VCaP (cell line): ENCODE measurements around the gene GRHL3.

Experiments
- H3K27ac ChIP-seq: fragments of 450-650 bp; 2 replicates; pipeline ENCODE4 v1.5.1; 2017
- TF ChIP-seq, protein P1 (sequence below): fragments of 450-650 bp; conservative IDR thresholded peaks from 2 replicates; pipeline ENCODE4 v1.5.1; 2017; ENCODE audit warnings: mild to moderate bottlenecking, moderate library complexity

Gene GRHL3

DNA sequence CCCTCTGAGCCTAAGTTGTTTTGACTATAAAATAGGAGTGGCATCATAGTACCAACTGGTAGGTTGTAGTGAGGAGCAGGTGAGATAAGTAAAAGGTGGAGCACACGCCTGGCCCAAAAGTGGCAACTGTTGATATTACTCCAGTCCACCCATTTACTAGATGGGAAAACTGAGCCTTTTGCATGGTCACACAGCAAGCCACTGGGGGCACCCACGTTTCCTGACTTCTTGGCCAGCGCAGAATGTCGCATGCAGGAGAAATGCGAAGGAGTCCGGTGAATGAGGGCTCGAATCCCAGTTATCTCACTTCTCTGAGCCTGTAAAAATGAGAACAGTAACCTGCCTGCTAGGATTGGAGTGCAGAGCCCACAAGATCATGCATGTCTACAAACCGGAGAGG lies 20.8 kb downstream of the GRHL3 start:
- no peak overlapping the region for H3K27ac ChIP-seq

DNA sequence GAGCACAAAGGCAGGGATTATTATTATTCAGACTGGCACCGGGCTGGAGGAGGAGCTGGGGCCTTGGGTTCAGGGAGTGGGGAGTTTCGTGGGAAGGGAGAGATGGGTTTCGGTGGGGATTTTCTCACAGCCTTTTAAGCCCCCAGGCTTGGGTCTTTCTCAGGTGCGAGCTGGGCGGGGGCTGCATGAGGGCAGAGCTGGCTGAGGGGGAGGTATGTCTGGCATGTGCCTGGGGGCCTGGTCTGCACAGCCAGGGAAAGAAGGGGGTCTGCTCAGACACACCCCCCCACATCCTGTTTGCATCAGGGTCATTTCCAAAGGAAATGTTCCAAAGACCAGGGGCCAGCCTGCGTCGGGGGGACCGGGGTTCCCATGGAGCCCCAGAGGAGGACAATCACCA lies 21.6 kb downstream of the GRHL3 start:
- no peak overlapping the region for H3K27ac ChIP-seq
- TF ChIP-seq, protein P1, sequence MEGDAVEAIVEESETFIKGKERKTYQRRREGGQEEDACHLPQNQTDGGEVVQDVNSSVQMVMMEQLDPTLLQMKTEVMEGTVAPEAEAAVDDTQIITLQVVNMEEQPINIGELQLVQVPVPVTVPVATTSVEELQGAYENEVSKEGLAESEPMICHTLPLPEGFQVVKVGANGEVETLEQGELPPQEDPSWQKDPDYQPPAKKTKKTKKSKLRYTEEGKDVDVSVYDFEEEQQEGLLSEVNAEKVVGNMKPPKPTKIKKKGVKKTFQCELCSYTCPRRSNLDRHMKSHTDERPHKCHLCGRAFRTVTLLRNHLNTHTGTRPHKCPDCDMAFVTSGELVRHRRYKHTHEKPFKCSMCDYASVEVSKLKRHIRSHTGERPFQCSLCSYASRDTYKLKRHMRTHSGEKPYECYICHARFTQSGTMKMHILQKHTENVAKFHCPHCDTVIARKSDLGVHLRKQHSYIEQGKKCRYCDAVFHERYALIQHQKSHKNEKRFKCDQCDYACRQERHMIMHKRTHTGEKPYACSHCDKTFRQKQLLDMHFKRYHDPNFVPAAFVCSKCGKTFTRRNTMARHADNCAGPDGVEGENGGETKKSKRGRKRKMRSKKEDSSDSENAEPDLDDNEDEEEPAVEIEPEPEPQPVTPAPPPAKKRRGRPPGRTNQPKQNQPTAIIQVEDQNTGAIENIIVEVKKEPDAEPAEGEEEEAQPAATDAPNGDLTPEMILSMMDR: no peak

More for the DNA sequence above, 20.8 kb downstream of the GRHL3 start:
- TF ChIP-seq, protein P1: no peak

DNA sequence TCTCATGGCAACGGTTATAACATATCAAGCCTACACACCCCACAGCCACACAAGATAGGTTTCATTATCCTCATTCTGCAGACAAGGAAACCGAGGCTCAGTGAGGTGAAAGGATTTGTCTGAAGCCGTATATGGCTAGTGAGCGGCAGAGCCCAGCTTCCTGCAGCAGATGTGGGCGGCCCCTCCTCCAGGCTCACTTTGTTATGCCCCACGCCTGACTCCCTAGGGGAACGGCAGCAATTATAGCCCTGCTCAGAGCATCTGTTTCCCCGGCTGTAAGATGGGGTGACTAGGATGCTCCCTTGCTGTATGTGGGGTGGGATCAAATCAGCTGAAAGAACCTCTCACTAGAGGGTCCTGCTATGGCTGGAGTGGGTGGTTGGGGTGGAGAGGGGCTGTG lies 22.1 kb downstream of the GRHL3 start:
- no peak overlapping the region for H3K27ac ChIP-seq
- TF ChIP-seq, protein P1: no peak

DNA sequence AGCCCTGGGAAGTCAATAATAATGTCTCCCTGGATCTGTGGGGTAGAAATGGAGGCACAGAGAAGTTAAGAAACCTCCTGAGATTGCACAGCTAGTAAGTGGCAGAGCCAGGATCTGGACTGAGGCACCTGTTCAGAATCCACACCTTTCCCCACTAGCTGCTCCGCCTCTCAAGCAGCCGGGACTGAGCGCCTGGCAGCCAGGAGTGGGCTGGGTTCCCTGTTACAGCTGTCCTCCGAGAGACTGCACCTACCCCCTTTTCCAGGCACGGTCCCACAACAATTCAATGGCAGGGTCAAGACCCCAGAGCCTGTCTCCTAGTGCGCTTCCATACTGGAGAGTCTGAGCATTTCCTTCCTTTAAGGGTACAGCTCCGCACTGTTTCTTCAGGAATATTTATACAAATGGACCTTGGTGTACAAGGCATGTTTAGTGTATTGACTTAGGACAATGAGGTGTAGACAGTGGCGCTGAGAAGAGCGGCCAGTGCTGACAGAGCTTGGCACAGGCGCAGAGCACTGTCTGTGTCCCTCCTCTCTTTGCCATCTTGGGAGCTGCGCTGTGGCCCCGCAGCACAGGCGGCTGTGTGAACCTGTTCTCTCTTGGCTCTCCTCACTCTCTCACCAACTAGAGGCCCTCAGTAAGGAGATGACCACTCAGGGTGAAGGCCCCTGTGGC lies 24.4 kb downstream of the GRHL3 start:
- TF ChIP-seq, protein P1: no peak
- peak overlapping the region; percentile 55 for H3K27ac ChIP-seq

DNA sequence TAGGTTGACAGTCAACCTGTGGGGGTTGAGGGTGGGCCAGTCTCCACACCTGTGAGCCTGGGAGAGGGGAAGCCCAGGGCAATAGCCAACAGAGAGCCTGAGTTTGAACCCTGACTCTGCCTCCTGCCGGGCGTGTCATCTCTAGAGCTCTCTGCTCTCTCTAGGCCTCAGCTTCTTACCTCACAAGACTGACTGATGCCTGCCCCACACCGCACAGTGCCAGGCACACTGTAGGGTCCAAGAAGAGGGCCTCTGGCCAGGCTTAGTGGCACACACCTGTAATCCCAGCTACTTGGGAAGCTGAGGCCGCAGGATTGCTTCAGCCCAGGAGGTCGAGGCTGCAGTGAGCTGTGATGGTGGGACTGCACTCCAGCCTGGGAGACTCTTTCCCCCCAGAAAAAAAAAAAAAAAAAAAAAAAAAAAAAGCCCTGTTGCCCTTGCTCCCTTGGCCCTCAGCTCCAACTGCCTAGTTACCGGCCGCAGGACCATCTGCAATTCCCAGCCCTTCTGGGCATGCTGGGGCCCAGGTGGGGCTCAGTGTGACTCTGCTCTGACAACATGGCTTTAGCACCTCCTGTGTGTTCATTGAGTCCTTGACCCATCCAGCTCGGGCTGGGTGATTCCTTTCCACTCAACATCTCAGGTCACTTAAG lies 25.1 kb downstream of the GRHL3 start:
- H3K27ac ChIP-seq: peak overlapping the region; percentile 55
- TF ChIP-seq, protein P1: no peak

DNA sequence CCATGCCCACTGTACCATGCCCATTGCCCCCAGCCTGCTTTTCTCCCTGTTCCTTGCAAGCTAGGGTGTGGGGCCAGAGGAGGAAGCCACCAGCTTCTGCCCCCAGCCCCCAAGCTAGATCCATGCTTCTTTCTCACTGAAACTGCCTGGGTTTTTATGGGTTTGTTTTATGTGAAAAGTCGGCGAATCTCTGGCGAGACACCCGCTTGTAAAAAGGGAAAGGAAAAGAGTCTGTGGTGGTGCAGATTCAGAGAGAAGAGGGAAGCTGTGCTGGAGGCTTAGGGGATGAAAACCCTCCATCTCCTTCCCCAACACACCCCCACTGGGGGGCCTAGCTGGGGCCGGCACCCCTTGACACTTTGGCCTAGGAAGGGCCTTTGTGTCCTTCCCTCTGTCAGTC lies 26.2 kb downstream of the GRHL3 start:
- TF ChIP-seq, protein P1: no peak
- peak overlapping the region; percentile 65 for H3K27ac ChIP-seq

DNA sequence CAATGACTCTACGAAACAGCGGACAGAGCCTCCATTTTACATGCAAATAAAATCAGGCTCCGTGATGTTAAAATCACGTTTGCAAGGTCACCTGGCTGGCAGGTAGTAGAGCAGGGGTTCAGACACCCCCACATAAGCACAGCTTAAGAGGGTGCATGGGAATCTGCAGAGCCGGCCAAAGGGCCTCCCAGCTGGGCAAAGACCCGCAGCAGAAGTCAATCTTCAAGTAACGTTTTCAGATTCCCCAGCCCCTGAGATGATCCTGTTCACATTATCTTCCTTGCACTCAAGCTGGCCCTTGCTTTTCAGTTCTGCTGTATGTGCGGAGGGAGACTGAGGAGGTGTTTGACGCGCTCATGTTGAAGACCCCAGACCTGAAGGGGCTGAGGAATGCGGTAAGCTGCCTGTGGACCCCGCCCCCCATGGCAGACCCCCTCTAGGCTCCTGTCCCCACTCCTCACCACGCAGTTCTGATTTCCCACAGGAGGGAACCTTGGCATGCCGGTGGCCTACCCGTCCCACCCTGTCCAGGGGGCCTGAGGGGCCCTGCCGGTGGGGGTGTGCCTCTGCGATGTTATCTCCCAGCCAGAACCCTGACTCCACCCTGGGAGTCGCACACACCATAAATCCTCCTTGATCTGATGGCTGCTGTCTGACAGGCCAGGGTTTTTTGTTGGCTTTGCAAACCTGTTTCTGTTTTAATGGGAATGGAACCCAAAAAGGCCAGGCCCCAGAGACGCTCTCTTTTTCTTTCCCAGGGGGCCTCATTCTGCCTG lies 28.2 kb downstream of the GRHL3 start:
- 0 out of 2 replicates have a peak overlapping the region, but pooled peaks have one; percentile 9 for H3K27ac ChIP-seq
- TF ChIP-seq, protein P1: no peak
